Naive B cell (primary cell): ENCODE measurements around the gene TCHH. TPM values are rescaled to one million over a fixed set of nuclear protein-coding genes. Genes with fewer than 3 reads are reported as not detected.
"Not testable (repeated sequence)": the region's sequence is repeated elsewhere in the genome, so short reads cannot be mapped to it uniquely, and the experiment has no call there.

ENCODE experiments used
- ATAC-seq, 2 donors: fragments of 150-1000 bp; cut with Tn5 transposase; 2 replicates each; pipeline ENCODE4 v1.10.0; 2021; ENCODE audit warnings: low read depth in 2 of 2, mild to moderate bottlenecking in 2 of 2, moderate library complexity in 2 of 2
- DNase-seq: peaks from one replicate; pipeline ENCODE4 v3.0.0; 2022
- H3K27ac Mint-ChIP-seq, 6 donors: one replicate each; pipeline ENCODE4 v1.8.0; 2020 to 2022; ENCODE audit warnings: mild to moderate bottlenecking in 6 of 6, mixed read lengths in 6 of 6, moderate library complexity in 5 of 6, inconsistent platforms in 2 of 6
- H3K27me3 Mint-ChIP-seq, 3 donors: one replicate each; pipeline ENCODE4 v1.8.0; 2021 to 2022; ENCODE audit warnings: mixed read lengths in 3 of 3, mild to moderate bottlenecking in 1 of 3
- H3K36me3 Mint-ChIP-seq, 2 donors: one replicate each; pipeline ENCODE4 v1.8.0; 2020 to 2022; ENCODE audit warnings: mixed read lengths in 2 of 2, inconsistent platforms in 1 of 2, mild to moderate bottlenecking in 1 of 2
- H3K4me1 Mint-ChIP-seq, 3 donors: one replicate each; pipeline ENCODE4 v1.8.0; 2020 to 2022; ENCODE audit warnings: mixed read lengths in 3 of 3, inconsistent platforms in 1 of 3, mild to moderate bottlenecking in 1 of 3, moderate library complexity in 1 of 3
- H3K4me3 Mint-ChIP-seq, 8 donors: one replicate each; pipeline ENCODE4 v1.8.0; 2020 to 2022; ENCODE audit warnings: mild to moderate bottlenecking in 8 of 8, mixed read lengths in 8 of 8, moderate library complexity in 8 of 8, inconsistent platforms in 2 of 8
- H3K9me3 Mint-ChIP-seq, 7 donors: one replicate each; pipeline ENCODE4 v1.8.0; 2020 to 2022; ENCODE audit warnings: mixed read lengths in 7 of 7, mild to moderate bottlenecking in 5 of 7, inconsistent platforms in 2 of 7, moderate library complexity in 1 of 7
- polyA plus RNA-seq, 6 donors: library from polyadenylated mRNA; unstranded; fragments of 300-500 nt; fragmentation: Illumina TruSeq; gene quantifications; one replicate each; pipeline ENCODE4 v1.2.3, GENCODE V29; 2021; ENCODE audit warnings: low read depth in 6 of 6

Gene TCHH
- polyA plus RNA-seq, 6 donors from 2014 or later, result not detected

GRCh38 chr1:152109998-152110294, 5.3 kb downstream of the TCHH start:
- no peaks in the 10 kb centered on the region for H3K36me3 Mint-ChIP-seq
- no peaks in the 10 kb centered on the region for H3K4me1 Mint-ChIP-seq
- DNase-seq, result no peak
- no peak overlapping the region for H3K27ac Mint-ChIP-seq
- no peak overlapping the region for H3K4me3 Mint-ChIP-seq
- no peak for ATAC-seq
- peaks cover 0 to 3% (median 0%) of the 10 kb centered on the region in 7 donors for H3K9me3 Mint-ChIP-seq
- H3K27me3 Mint-ChIP-seq, result peaks cover 7 to 30% (median 19%) of the 10 kb centered on the region in 3 donors

- Mint-ChIP-seq H3K4me1 (no peaks in the 10 kb centered on the region), H3K36me3 (no peaks in the 10 kb centered on the region)
- no peak for ATAC-seq
Measured at GRCh38 chr1:152109231-152109997, 5.8 kb downstream of the TCHH start.

GRCh38 chr1:152108882-152109222, 6.4 kb downstream of the TCHH start:
- H3K27me3 Mint-ChIP-seq, result peaks cover 9 to 30% (median 20%) of the 10 kb centered on the region in 3 donors
- H3K36me3 Mint-ChIP-seq, result no peaks in the 10 kb centered on the region
- H3K4me1 Mint-ChIP-seq, result no peaks in the 10 kb centered on the region
- H3K4me3 Mint-ChIP-seq, result no peak overlapping the region
- peaks cover 0 to 3% (median 0%) of the 10 kb centered on the region in 7 donors for H3K9me3 Mint-ChIP-seq
- ATAC-seq (no peak), DNase-seq (no peak)
- H3K27ac Mint-ChIP-seq, result no peak overlapping the region

More at GRCh38 chr1:152109231-152109997, 5.8 kb downstream of the TCHH start:
- H3K27ac Mint-ChIP-seq, result no peak overlapping the region
- no peak for DNase-seq
- no peak overlapping the region for H3K4me3 Mint-ChIP-seq
- peaks cover 0 to 3% (median 0%) of the 10 kb centered on the region in 7 donors for H3K9me3 Mint-ChIP-seq
- H3K27me3 Mint-ChIP-seq, result peaks cover 7 to 28% (median 19%) of the 10 kb centered on the region in 3 donors

GRCh38 chr1:152107984-152108881, 7.0 kb downstream of the TCHH start:
- no peak for DNase-seq
- peak overlapping the region in 3 of 8 donors; percentile 17 to 63 (median 34) for H3K4me3 Mint-ChIP-seq

GRCh38 chr1:152107031-152107983, 7.9 kb downstream of the TCHH start:
- H3K27ac Mint-ChIP-seq, result peak overlapping the region in 3 of 6 donors; percentile 15 to 93 (median 20)
- H3K27me3 Mint-ChIP-seq, result peaks cover 24 to 40% (median 35%) of the 10 kb centered on the region in 3 donors
- DNase-seq, result no peak
- H3K9me3 Mint-ChIP-seq, result peaks cover 0 to 3% (median 0%) of the 10 kb centered on the region in 7 donors
- no peaks in the 10 kb centered on the region for H3K4me1 Mint-ChIP-seq
- no peaks in the 10 kb centered on the region for H3K36me3 Mint-ChIP-seq
- no peak for ATAC-seq
- peak overlapping the region in 1 of 8 donors; percentile 41 for H3K4me3 Mint-ChIP-seq

More at GRCh38 chr1:152107984-152108881, 7.0 kb downstream of the TCHH start:
- Mint-ChIP-seq H3K27ac (peak overlapping the region in 4 of 6 donors; percentile 24 to 93 (median 61)), H3K9me3 (peaks cover 0 to 3% (median 0%) of the 10 kb centered on the region in 7 donors), H3K4me1 (no peaks in the 10 kb centered on the region), H3K36me3 (no peaks in the 10 kb centered on the region), H3K27me3 (peaks cover 15 to 35% (median 27%) of the 10 kb centered on the region in 3 donors)
- ATAC-seq, result no peak

- H3K27ac Mint-ChIP-seq, result no peak overlapping the region
- H3K4me1 Mint-ChIP-seq, result no peaks in the 10 kb centered on the region
- DNase-seq (no peak), ATAC-seq (no peak)
- no peak overlapping the region for H3K4me3 Mint-ChIP-seq
- no peaks in the 10 kb centered on the region for H3K36me3 Mint-ChIP-seq
- H3K27me3 Mint-ChIP-seq, result peaks cover 48 to 59% (median 50%) of the 10 kb centered on the region in 3 donors
- H3K9me3 Mint-ChIP-seq, result peaks cover 0 to 3% (median 0%) of the 10 kb centered on the region in 7 donors
Measured at GRCh38 chr1:152104854-152105253, 10.4 kb downstream of the TCHH start.

- peaks cover 9 to 48% (median 16%) of the 10 kb centered on the region in 7 donors for H3K9me3 Mint-ChIP-seq
- DNase-seq, result no peak
- peaks cover 0 to 8% of the 10 kb centered on the region in 2 donors for H3K36me3 Mint-ChIP-seq
- ATAC-seq, result no peak
- peaks cover 48 to 75% (median 62%) of the 10 kb centered on the region in 3 donors for H3K27me3 Mint-ChIP-seq
- no peak overlapping the region for H3K4me3 Mint-ChIP-seq
- no peaks in the 10 kb centered on the region for H3K4me1 Mint-ChIP-seq
- H3K27ac Mint-ChIP-seq, result no peak overlapping the region
Measured at GRCh38 chr1:152096931-152097330, 18.3 kb downstream of the TCHH start.

- ATAC-seq, result no peak
- peaks cover 33 to 40% (median 39%) of the 10 kb centered on the region in 3 donors for H3K27me3 Mint-ChIP-seq
- no peak within 1 kb of the TSS for H3K27ac Mint-ChIP-seq
- H3K36me3 Mint-ChIP-seq, result peaks cover 8% of the 10 kb centered on the region in 2 donors
- no peak within 1 kb of the TSS for H3K4me3 Mint-ChIP-seq
- no peaks in the 10 kb centered on the region for H3K4me1 Mint-ChIP-seq
- H3K9me3 Mint-ChIP-seq, result peaks cover 10 to 34% (median 16%) of the 10 kb centered on the region in 7 donors
- no peak for DNase-seq
Measured at GRCh38 chr1:152089014-152089674, 26.1 kb downstream of the TCHH start, which contains the start of gene TCHHL1. TSS of gene TCHHL1 (minus strand) at chr1:152089064. CDS start at chr1:152088143, 921 bp downstream.

GRCh38 chr1:152086760-152087159, 28.5 kb downstream of the TCHH start:
- Mint-ChIP-seq H3K27ac (no peak overlapping the region), H3K4me3 (no peak overlapping the region)

GRCh38 chr1:152084853-152085252, 30.4 kb downstream of the TCHH start:
- Mint-ChIP-seq H3K4me3 (no peak overlapping the region), H3K4me1 (no peaks in the 10 kb centered on the region), H3K36me3 (no peaks in the 10 kb centered on the region), H3K9me3 (no peaks in the 10 kb centered on the region), H3K27me3 (peaks cover 7 to 23% (median 15%) of the 10 kb centered on the region in 3 donors), H3K27ac (no peak overlapping the region)
- no peak for DNase-seq
- ATAC-seq, result no peak

More at GRCh38 chr1:152086760-152087159, 28.5 kb downstream of the TCHH start:
- DNase-seq (no peak), ATAC-seq (no peak)
- Mint-ChIP-seq H3K4me1 (no peaks in the 10 kb centered on the region), H3K36me3 (peaks cover 8% of the 10 kb centered on the region in 2 donors), H3K9me3 (peaks cover 0 to 16% (median 5%) of the 10 kb centered on the region in 7 donors), H3K27me3 (peaks cover 25 to 35% (median 28%) of the 10 kb centered on the region in 3 donors)

GRCh38 chr1:152081026-152081425, 34.2 kb downstream of the TCHH start:
- ATAC-seq, DNase-seq, H3K4me1 Mint-ChIP-seq, H3K27ac Mint-ChIP-seq, H3K4me3 Mint-ChIP-seq, H3K9me3 Mint-ChIP-seq, H3K36me3 Mint-ChIP-seq: not testable (repeated sequence)
- peaks cover 13 to 19% (median 19%) of the 10 kb centered on the region in 3 donors for H3K27me3 Mint-ChIP-seq

- H3K36me3 Mint-ChIP-seq, H3K4me3 Mint-ChIP-seq, ATAC-seq, H3K9me3 Mint-ChIP-seq, H3K4me1 Mint-ChIP-seq, DNase-seq, H3K27ac Mint-ChIP-seq: not testable (repeated sequence)
- peaks cover 18 to 24% (median 19%) of the 10 kb centered on the region in 3 donors for H3K27me3 Mint-ChIP-seq
Measured at GRCh38 chr1:152080494-152080893, 34.8 kb downstream of the TCHH start.
